Endodermal cell (in vitro differentiated cells): Measurements from ENCODE around the gene LTC4S. TPM values are rescaled to one million over a fixed set of nuclear protein-coding genes. Genes with fewer than 3 reads are reported as not detected.

ENCODE experiments used
- DNase-seq: peaks from one replicate; pipeline ENCODE4 v3.0.0-alpha.2; 2017
- H3K27ac ChIP-seq: 2 replicates; pipeline ENCODE4 v1.5.1; 2013; ENCODE audit warnings: mild to moderate bottlenecking, low read depth, low read length, moderate library complexity
- H3K27me3 ChIP-seq: 2 replicates; pipeline ENCODE4 v1.6.1; 2013; ENCODE audit warnings: mild to moderate bottlenecking, low read length, moderate library complexity; ENCODE audit not compliant: insufficient read depth, control insufficient read depth, poor library complexity, severe bottlenecking
- H3K36me3 ChIP-seq: 2 replicates; pipeline ENCODE4 v1.7.0; 2013; ENCODE audit warnings: mild to moderate bottlenecking, low read length, moderate library complexity; ENCODE audit not compliant: control insufficient read depth, insufficient read depth
- H3K4me1 ChIP-seq: one replicate; pipeline ENCODE4 v1.7.0; 2013; ENCODE audit warnings: low read length; ENCODE audit not compliant: control insufficient read depth, insufficient read depth
- H3K4me3 ChIP-seq: 2 replicates; pipeline ENCODE4 v1.5.1; 2013; ENCODE audit warnings: mild to moderate bottlenecking, low read length, moderate library complexity
- H3K9ac ChIP-seq: 2 replicates; pipeline ENCODE4 v1.6.1; 2013; ENCODE audit warnings: mild to moderate bottlenecking, low read length, moderate library complexity; ENCODE audit not compliant: poor library complexity, severe bottlenecking; ENCODE audit errors: extremely low read depth
- H3K9me3 ChIP-seq: 2 replicates; pipeline ENCODE4 v1.6.1; 2013; ENCODE audit warnings: mild to moderate bottlenecking, low read length, moderate library complexity; ENCODE audit not compliant: control insufficient read depth
- H3K27ac Mint-ChIP-seq: 2 replicates; pipeline ENCODE4 v1.8.0; 2020; ENCODE audit warnings: mixed read lengths
- H3K27me3 Mint-ChIP-seq: 2 replicates; pipeline ENCODE4 v1.8.0; 2021; ENCODE audit warnings: mild to moderate bottlenecking, mixed read lengths; ENCODE audit not compliant: insufficient read depth
- H3K36me3 Mint-ChIP-seq: 2 replicates; pipeline ENCODE4 v1.8.0; 2020; ENCODE audit warnings: low read depth, mixed read lengths
- H3K4me1 Mint-ChIP-seq: 2 replicates; pipeline ENCODE4 v1.8.0; 2020; ENCODE audit warnings: mixed read lengths
- H3K4me3 Mint-ChIP-seq: 2 replicates; pipeline ENCODE4 v1.8.0; 2020; ENCODE audit warnings: mild to moderate bottlenecking, moderate library complexity, mixed read lengths
- H3K9me3 Mint-ChIP-seq: 2 replicates; pipeline ENCODE4 v1.8.0; 2020; ENCODE audit warnings: mild to moderate bottlenecking, mixed read lengths
- CTCF ChIP-seq: fragments of 200-600 bp; sonication (generic); conservative IDR thresholded peaks from 2 replicates; pipeline ENCODE4 v1.5.0; 2021; ENCODE audit warnings: antibody characterized with exemption, mild to moderate bottlenecking
- WGBS, 2 experiments: methylation state at CpG; one replicate each; pipeline versions ENCODE4 v1.1.5 to v1.1.7; 2013; ENCODE audit warnings: missing lambda C conversion rate in 2 of 2, mixed read lengths in 1 of 2; ENCODE audit not compliant: insufficient coverage in 1 of 2, insufficient read length in 1 of 2; 5-methylcytosine and 5-hydroxymethylcytosine counted together
- total RNA-seq, 2 donors: library from RNA; stranded (reverse); fragmentation: NEBNext Ultra II Directional in 1 of 2; extraction: Animal tissue kit (Norgen Biotek cat#: 25700) in 1 of 2; gene quantifications; 2 replicates in 1 of 2; 3 replicates in 1 of 2; pipeline ENCODE4 v1.2.1, GENCODE V29; 2021

The LTC4S gene
- total RNA-seq, 2 donors from 2014 or later: 5.7 to 6.3 TPM

- no peak overlapping the region for H3K4me3 Mint-ChIP-seq
- TF ChIP-seq CTCF: no peak
- Histone ChIP-seq H3K27me3 (no peaks in the 10 kb centered on the region), H3K4me1 (no peaks in the 10 kb centered on the region), H3K36me3 (peaks cover 61% of the 10 kb centered on the region), H3K9ac (no peak overlapping the region), H3K27ac (no peak overlapping the region), H3K4me3 (no peak overlapping the region), H3K9me3 (no peaks in the 10 kb centered on the region)
- peaks cover 13% of the 10 kb centered on the region for H3K9me3 Mint-ChIP-seq
- peaks cover 82% of the 10 kb centered on the region for H3K36me3 Mint-ChIP-seq
- WGBS, 2 experiments: 94 to 99% methylated on average over 13 to 15 of the region's 15 CpGs
- H3K27ac Mint-ChIP-seq: no peak overlapping the region
- no peak for DNase-seq
- no peaks in the 10 kb centered on the region for H3K27me3 Mint-ChIP-seq
- no peaks in the 10 kb centered on the region for H3K4me1 Mint-ChIP-seq
Observed at GRCh38 chr5:179837076-179838011, 43.6 kb downstream of the LTC4S start.

GRCh38 chr5:179839328-179840256 lies 45.8 kb downstream of the LTC4S start:
- Histone ChIP-seq H3K27ac (no peak overlapping the region), H3K9ac (no peak overlapping the region), H3K36me3 (peaks cover 60% of the 10 kb centered on the region), H3K4me1 (no peaks in the 10 kb centered on the region), H3K27me3 (no peaks in the 10 kb centered on the region), H3K9me3 (peaks cover 11% of the 10 kb centered on the region), H3K4me3 (no peak overlapping the region)
- H3K4me3 Mint-ChIP-seq: no peak overlapping the region
- DNase-seq: no peak
- H3K27me3 Mint-ChIP-seq: no peaks in the 10 kb centered on the region
- H3K27ac Mint-ChIP-seq: peak overlapping the region; percentile 64
- WGBS, 2 experiments: 94 to 95% methylated on average over 10 to 16 of the region's 16 CpGs
- peaks cover 21% of the 10 kb centered on the region for H3K9me3 Mint-ChIP-seq
- no peak for TF ChIP-seq CTCF
- peaks cover 82% of the 10 kb centered on the region for H3K36me3 Mint-ChIP-seq
- no peaks in the 10 kb centered on the region for H3K4me1 Mint-ChIP-seq

GRCh38 chr5:179840321-179840720 lies 46.5 kb downstream of the LTC4S start:
- Histone ChIP-seq H3K27me3 (no peaks in the 10 kb centered on the region), H3K4me3 (no peak overlapping the region), H3K9me3 (peaks cover 18% of the 10 kb centered on the region), H3K4me1 (no peaks in the 10 kb centered on the region), H3K9ac (no peak overlapping the region), H3K36me3 (peaks cover 67% of the 10 kb centered on the region), H3K27ac (no peak overlapping the region)
- Mint-ChIP-seq H3K36me3 (peaks cover 87% of the 10 kb centered on the region), H3K27me3 (no peaks in the 10 kb centered on the region), H3K4me3 (no peak overlapping the region), H3K9me3 (peaks cover 26% of the 10 kb centered on the region), H3K4me1 (no peaks in the 10 kb centered on the region), H3K27ac (no peak overlapping the region)
- WGBS, 2 experiments: 92 to 97% methylated on average over 11 of the region's 11 CpGs
- TF ChIP-seq CTCF: no peak
- no peak for DNase-seq
